Stimulated activated CD4-positive, alpha-beta T cell treated with anti-CD3 and anti-CD28 coated beads, Interleukin-1b, Interleukin-23, amount 100 ng/mL, for 24 hours (primary cell): ENCODE data around the gene THNSL1.

Source experiments
- DNase-seq, 4 experiments: peaks; one replicate each; pipeline ENCODE4 v3.0.0-alpha.2; 2020; ENCODE audit warnings: low read depth in 4 of 4, low spot score in 1 of 4

THNSL1 gene

DNA sequence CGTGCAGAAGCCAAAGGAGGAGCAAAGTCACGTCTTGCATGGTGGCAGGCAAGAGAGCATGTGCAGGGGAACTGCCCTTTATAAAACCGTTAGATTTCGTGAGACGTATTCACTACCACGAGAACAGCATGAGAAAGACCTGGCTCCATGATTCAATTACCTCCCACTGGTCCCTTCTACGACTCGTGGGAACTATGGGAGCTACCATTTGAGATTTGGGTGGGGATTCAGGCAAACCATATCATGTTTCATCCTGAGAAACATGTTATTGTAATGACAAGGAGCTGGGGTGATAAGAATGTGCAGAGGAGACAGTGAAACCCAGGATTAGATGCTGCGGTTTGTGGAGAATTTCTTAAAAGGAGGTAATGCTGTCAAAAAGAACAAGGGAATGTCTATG, 34.0 kb downstream of the THNSL1 start:
- DNase-seq, result no peak

DNA sequence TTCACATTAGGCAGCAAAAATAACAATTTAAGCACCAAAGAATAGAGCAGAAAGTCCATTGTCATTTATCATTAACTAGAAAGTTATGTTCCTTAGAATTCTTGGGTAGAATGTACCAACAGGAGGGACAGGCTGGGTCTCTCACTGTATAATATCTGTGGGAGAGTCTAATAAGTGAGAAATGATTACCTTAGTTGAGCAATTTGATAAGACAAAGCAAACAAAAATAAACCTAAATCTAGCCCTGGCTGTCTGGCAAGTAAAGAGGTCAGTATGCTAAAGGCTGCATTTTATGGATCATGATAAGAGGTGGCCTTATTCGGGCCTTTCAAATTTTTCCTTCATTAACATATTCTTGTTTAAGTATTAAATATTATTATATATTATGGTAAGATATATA, 35.6 kb downstream of the THNSL1 start:
- DNase-seq, result no peak

DNA sequence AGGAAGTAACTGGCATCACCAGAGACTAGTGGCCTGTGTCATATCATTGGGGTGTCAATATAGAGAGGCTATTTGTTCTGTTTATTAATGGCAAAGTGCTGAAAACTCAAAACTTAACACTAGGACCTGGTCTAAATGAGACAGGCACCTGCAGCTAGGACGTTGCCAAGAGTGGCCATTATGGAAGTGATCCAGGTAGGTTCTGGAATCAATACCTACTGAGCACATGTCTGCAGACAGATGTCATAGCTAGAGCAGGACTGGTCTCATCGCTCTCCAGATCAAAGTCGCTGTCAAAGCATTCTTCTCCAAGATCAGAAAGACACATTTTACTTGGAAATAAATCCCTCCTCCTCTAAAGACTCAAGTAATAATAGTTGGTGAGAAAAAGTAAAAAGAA, 40.3 kb downstream of the THNSL1 start:
- DNase-seq, result no peak

DNA sequence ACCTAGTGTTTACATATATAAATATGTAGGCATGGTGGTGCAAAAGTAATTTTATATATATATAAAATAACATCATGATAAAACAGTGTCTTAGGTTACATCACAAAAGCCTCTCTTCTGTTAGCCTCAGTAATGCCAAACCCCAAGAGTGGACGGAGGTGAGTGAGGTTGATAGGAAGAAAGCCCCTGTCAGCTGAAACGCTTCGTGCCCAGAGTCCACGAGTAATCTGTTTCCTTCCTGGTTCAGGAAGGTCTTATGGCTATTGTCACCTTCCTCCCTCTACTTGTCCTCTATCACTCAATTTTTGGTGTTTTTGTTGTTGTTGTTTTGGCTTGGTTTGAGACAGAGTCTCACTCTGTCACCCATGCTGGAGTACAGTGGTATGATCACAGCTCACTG, 41.5 kb downstream of the THNSL1 start:
- DNase-seq, result no peak

DNA sequence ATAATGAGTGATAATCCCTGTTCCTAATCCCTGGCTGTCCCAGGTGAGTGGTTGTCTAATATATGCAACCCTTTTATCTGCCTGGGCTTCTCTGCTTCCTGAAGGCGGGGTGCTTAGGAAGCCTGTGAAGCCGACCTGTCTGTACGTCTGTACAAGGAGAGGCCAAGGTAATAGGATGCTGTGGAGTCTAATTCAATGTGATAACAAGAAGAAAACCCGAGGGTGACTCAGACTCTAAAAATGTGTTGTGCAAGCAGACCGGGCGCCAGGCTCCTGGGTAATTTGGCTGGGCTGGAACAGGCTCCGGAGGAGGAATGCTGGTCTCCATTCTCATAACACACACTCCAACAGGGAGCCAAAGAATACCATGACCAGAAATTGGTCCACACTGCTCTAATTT, 43.6 kb downstream of the THNSL1 start:
- DNase-seq, result no peak

DNA sequence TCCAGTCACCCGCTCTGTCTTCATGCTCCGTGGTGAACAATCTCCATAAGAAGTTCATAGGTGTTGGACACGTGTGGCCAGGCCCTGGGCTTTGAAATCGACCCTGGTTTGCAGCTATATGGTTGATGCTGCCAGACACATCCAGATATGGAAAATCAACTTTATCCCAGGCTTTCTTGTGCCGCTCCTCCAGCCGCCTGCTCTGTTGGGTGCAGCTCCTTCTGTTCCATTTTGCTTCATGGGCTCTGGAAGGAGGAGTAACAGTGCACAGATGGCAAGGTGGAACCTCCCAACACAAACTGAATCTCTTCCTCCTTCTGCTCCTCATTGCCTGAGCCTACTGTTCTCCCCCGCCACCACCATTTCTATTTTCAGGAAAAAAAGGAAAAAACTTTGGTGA, 44.7 kb downstream of the THNSL1 start:
- DNase-seq, result no peak

DNA sequence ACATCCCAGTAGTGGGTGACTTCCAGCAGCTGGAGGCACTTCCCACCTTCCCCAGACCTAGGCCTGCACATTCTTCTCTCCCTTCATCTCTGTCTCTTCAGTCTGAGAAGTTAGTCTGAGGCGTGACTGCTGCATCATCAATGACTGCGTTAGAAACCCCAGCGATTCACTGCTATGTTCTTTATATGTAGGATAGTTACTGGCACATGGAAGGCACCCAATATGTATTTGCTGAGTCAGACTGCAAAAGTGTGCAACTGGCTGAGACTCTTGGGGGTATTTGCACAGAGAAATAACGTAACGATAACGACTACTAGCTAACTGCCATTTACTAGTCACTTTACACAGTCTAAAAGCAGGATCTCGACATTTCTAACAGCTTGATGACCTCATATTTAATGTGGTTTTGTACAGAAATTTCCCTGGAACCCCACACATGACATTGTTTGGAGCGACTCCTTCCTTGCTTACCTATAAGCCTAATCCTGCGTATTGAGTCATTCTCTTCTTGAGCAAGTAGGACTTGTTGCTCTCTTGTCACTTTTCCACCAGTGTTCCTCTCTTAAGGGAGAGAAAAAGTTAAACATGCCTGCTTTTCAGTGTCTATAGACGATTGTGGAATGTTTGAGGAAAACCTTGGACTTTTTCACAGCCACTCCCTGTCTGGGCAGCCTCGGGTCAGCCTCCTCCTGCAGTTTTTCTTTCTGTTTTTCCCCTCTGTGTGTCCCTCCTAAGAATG, 45.5 kb downstream of the THNSL1 start:
- no peak for DNase-seq

DNA sequence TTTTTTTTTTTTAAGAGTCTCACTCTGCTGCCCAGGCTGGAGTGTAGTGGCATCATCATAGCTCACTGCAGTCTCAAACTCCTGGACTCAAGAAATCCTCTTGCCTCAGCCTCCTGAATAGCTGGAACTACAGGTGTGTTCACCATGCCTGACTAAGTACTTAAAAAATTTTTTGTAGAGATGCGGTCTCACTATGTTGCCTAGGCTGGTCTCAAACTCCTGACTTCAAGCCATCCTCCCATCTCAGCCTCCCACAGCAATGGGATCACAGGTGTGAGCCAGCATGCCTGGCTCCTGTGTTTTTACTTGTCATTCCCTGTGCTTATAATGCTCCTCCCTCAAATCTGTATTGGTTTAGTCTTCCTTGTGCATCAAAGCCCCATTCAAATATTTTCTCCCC, 46.7 kb downstream of the THNSL1 start:
- no peak for DNase-seq

DNA sequence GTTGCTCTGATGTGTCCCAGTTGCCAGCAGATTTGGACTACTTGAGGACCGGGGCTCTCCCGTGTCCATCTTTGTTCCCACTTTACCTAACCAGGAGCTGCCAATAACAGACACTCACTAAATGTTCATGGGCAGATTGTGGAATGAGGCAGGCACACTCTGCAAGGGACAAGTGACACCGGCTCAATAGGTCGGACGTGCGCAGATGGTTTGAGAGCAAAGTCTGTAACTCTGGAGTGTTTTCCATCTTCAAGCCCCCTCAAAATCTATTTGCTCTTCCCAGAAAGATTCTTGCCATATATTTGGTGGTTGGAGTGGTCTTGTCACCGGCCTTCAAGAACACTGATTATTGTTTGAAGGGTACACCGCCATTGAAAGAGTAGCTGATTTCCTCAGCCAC, 47.2 kb downstream of the THNSL1 start:
- no peak for DNase-seq

DNA sequence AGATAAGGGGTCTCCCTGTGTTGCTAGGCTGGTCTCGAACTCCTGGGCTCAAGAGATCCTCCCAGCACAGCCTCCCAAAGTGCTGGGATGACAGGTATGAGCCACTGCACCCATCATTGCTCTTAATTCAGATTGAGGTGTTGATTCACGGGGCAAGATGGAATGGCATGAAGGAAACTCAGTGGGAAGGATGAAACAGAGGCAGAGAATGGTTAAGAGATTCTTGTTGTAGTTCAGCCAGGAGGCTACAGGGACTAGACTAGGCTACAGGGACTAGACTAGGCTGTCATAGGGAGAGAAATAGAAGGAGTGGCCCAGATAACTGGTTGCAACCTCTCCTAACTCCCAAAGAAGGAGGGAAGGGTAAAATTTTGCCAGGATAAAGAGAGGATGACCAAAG, 48.0 kb downstream of the THNSL1 start:
- DNase-seq, result no peak

DNA sequence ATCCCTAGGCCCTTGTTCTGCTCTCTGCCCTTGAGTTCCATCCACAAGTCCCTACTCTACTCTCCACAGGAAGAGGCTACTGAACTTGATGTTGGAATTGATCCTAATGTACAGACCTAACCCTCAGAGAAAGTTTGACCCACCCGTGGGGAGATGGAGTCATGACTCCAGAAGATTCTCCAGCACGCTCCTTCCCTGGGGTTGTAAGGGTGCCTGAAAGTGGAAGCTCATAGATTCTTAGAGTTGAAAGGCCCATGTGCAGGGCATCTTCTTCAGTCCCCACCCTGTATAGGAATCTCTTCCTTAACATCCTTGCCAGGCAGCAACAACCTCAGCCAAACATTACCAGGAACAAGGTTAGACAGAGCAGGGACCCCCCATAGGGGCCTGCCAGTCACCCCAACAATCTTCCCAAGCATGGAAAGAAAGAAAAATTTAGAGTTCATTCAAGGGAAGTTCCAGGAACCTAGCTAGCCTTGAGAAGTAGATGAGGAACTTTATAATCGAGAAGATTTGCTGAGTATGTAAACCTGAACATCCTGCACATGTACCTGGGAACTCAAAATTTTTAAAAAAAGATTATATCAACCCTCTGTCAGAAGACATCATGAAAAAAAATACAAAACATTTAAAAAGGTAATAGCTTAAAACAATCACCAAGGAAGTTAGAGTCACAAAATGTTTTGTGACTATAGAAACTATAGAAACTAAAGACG, 49.5 kb downstream of the THNSL1 start:
- DNase-seq, result no peak

DNA sequence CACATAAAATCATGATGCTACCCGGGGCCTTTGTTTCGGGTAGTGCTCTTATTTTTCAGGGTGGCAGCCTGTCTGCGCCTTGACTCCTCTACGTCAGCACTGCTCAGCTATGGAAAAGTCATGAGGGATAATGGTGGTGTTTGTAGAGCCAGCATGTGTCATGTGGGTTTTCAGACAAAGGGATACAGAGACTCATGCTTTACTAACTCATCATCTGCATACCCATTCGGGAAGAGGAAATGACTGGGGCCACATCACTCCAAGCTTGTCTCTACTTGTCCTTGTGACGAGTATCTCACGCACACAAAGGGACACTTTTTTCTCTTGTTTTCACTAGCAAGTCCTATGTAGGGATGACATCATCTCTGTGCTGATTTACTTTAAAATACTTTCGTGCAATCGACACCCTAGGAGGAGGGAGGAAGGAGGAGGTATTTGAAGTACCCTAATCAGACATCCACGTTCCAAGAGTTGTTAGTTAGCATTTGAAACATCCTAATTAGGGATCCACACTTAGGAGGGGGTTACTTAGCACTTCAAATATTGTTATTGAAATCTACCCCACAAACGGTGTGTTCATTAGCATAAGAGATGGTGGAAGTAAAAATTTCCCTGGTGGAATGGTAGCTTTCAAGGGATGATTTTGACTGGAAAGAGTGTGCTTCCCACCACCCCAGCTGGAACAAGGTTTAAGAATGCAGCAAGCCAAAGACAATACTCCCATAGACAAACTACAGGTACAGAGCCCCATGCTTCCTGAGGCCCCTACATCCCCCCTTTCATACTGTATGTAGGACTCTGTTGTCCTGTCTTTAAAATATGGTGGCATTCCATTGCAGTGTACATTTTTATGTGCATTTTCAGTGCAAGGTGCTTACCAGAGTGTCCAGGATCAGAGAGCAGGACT, 52.0 kb downstream of the THNSL1 start:
- no peak for DNase-seq

DNA sequence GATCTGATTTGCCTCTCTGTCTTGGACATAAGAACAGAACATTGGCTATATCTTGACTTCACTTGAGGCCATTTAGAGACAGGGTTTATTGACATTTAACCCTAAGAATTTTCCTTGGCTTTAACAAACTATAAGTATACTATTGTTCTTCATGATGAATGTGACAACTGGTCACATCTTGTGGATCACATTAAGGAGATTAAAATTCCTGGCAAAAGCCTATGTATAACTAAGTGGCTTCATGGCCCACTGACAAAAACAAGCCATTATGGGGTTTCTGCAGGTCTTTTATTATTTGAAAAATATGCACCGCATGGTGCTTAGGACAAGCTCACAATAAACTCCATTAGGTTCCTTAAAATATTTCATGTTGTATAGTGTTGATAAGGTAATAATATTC, 54.8 kb downstream of the THNSL1 start:
- DNase-seq, result no peak

DNA sequence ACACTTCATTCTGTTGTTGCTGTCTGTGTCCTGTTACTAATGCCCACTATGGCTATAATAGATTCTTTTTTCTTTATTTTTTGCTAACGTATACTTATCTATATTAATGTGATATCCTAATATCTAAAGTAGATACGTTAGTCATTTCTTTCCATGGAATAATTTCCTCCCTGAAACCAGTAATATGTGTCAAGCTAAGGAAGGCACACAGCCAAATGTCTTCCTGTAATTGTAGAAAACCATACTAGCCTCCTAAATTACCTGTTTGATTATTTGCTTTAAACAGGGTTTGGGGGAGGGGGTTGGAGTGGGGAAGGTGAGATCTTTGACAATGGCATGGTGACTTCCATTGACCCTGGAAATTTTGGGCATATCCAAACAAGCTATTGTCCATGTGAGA, 56.4 kb downstream of the THNSL1 start:
- DNase-seq, result no peak

DNA sequence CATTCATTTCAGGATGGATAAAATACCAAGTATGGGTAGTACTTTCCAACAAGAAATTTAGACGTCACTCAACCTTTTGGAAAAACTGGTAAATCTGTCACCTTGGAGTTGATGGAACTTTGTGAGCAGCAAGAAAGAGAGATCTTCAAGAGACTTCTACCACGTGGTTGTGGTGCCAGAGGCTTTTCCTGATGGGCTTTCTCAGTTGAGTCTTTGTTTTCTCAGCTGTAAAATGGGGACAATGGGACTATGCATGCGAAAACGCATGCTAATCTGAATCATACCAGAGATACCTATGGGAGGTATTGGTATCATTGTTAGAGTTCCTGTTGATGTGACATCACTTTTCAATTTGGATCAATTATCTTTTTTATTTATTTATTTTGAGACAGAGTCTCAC, 59.4 kb downstream of the THNSL1 start:
- no peak for DNase-seq
